ENCODE measurements around the gene MBP.
"Not testable (repeated sequence)": the region's sequence is repeated elsewhere in the genome, so short reads cannot be mapped to it uniquely, and the experiment has no call there.

MBP gene

DNA sequence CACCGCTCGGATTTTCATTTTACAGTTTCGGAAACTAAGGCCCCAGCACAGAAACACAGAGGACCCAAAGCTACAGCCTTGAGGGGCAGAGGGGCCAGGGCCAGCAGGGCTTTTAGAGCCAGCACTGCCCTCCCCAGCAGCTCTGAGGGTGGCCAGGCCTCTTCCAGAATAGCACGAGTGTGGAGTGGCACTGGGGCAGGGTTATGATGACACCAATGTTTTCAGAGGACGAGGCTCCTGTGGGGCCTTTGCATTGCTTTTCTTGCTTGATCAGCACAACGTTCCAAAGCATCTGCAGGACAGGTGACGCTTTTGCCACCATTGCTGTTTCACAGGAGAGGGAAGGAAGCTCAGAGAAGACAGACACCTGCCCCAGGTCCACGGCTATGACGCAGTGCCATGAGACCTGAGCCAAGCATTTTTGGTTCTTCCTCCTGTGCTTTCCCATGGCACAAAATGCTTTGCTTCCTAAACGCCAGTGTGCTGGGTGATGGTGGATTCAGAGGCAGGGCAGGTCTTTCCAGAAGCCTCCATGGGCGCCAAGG lies 126.9 kb downstream of the MBP start:
- DNase-seq (ENCODE audit: low read depth in 3 of 3): no peak

DNA sequence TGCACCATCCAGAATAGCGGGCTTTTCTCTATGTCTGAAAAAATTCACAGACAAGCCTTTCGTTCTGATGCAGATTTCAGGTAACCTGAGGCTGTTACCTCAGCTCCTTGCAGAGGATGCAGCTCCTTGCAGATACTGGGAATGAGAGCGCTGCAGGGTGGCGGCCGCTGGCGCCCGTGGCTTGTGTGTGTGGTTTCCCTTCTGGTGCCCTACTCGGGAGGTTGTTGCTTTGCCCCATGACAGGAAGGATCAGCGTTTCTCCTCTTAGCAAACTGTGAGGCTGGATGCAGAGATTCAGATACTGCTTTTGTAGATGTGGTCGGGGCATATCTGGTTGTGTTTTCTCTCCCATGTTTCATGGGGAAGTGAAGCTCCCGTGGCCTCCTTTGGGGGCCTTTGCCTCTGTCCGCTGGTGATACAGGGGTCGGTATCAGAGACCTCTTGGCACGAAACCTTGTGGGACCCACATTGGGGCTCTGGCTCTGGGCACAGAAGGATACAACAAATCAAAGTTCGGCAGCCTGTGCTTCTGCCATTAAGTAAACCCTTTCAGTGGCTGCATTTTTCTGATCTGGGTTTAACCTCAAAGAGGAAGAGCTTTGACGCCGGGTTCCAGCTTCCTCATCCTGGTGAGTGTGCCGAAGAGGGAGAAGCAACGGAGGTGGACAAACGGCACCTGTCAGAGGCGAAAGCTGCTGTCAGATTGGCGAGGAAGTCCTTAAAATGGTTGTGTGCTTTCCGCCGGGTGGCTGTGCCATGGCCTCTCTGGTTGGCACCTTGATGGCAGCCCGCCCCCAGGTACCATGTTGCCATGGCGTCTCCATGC lies 127.8 kb downstream of the MBP start:
- no peak for DNase-seq (ENCODE audit: low read depth in 3 of 3)

DNA sequence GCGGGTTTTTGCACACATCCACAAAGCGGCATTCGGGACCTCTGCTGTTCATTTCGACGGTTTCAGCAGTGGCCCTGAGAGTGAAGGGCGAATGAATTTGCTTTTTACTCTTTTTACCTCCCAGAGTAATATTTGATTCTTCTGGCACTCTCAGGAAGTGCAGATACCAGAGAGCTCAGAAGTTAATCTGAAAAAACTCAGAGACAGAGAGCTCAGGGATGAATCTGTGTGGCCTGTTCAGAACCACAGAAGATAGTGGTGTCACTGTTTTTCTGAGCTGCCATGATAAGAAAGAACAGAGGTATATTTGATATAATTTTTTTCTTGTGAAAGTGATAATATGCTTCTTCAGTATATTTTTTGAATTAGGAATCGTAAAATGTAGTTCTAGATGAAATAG lies 129.3 kb downstream of the MBP start:
- DNase-seq (ENCODE audit: low read depth in 3 of 3): no peak

DNA sequence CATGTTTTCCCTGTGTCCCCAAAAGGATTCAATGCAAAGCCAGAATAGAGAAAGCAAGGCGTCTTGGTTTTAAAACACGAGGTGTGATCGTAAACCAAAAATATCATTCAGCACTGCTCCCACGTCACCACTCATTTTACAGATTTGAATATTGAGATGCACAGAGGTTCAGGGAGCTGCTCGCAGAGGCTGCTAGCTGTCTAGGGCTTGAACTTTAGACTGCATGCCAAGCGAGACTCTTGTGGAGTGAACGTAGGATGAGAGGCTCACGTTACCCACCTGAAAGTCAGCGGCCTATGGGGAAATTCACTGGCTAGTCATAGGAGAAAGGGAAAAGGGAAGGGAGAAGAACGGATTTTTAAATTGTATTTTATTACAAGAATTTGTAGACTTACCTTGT lies 130.1 kb downstream of the MBP start:
- no peak for DNase-seq (ENCODE audit: low read depth in 3 of 3)

DNA sequence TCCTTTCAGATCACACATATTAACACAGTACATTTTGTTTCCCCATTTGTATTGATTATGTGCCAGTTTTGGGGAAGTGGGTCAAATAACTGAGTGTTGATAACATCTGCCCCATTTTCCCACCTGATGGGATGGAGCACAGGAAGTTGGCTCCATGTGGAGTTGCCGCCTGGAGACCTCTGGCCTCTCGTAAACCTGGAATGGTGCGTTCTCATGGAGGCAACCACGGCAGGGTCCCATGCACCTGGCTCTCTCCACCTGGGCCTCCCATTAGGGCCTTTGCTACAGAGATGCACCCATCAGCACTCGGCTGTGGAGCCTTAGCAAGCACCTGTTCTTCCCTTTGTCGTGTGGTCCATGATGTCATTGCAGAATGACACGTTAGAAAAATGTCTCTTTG lies 130.6 kb downstream of the MBP start:
- DNase-seq (ENCODE audit: low read depth in 3 of 3): no peak

DNA sequence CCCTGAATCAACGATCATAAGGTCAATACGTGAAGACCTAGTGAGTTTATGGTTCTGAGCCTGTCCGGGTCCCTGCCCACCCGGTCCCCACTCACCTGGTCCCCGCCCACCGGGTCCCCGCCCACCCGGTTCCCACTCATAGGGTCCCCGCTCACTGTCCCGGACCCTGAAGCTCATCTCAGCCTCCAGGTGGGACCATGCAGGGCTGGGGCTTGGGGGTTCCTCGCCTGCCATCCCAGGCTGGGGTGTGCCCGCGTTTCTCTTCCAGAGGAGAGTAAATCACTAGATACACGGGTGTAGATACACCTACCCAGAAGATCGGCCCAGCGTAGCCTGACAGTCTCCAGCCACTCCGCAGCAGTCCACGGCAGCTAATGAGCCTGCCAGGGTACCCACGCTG lies 131.5 kb downstream of the MBP start:
- DNase-seq (ENCODE audit: low read depth in 3 of 3): no peak

DNA sequence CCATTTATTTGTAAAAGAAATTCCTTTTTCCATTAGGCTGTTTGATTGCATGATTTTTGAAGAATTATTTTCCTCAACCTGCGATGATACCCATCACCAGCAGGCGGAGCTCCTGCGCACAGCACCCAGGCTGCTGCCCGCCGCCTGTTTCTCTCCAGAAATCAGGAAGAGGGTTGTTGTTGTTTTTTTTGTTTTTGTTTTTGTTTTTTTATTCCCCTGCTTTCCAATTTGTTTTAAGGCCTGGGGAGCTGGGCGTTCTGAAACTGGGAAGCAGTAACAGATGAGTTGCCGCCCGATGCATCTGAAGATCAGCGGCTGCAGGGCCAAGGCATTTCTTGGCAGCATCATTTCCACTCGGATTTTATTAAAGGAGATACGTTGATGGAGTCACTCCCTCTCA lies 132.1 kb downstream of the MBP start:
- DNase-seq (ENCODE audit: low read depth in 3 of 3): peak in 1 of 3 donors; percentile 9

DNA sequence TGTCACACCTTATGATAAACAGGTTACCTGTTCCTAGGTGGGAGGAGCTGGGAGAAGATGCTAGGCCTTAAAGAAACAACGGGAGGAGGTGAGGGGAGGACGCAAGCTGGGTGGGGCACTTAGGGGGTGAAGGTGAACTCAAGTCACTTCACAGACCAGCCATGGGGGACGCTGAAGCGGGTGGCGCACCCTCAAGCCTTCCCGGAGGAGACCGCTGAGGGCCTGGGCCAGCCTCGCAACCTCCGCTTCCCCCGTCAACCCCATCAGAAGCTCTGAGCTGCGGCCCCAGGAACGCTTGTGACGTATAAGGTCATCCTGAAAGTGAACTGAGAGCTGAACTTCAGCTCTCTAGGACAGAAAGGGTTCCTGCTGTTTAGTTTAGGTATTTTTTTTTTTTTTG lies 133.5 kb downstream of the MBP start:
- DNase-seq (ENCODE audit: low read depth in 3 of 3): no peak

DNA sequence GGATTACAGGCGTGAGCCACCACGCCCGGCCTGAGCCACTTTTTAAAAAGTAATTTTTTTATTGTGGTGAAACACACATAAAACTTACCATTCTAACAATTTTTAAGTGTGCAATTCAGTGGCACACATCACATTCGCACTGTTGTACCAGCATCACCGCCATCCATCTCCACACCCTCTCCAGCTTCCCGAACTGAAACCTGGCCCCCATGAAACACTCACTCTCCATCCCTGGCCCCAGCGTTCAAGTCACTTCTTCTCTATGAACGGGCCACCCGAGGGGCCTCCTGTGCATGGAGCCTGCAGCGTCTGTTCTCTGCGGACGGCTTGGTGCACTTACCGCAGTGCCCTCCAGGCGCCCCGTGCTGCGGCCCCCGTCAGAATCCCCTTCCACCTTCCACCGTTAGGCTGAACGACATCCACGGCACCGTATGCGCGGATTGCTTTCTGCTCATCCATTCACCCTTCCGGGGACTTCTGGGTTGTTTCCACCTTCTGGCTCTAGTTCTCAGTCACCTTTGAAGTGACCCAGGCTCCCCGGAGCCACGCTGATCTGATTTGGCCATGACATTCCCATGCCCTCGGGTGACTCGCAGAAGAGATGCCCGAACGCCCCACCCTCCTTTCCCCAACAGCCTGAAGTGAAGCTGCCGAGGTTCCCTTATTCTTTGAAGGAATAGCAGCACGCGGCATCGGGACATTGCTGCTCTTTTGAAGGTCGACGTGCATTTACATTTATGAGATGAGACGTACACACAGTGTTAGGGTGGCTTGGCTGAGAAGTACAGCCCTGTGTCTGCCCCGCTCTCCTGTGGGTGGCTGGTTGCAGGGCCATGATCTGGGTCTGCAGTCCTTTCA lies 134.4 kb downstream of the MBP start:
- no peak for DNase-seq (ENCODE audit: low read depth in 3 of 3)

DNA sequence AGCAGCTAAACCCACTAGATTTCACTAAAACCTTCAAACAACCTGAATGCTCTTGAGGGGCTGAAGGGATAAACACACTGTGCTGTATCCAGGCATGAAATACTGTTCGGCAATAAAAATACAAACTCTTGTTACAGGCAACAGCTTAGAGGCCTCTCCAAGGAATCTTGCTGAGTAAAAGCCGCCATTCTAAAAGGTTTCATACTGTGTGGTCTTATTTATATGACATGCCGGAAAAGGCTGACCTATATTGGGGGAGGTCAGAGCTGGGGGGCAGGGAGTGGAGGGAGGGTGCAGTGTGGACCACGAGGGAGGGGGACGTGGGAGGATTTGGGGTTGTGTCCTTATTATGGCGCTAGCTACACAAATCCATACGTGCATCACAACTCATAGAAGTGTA lies 136.2 kb downstream of the MBP start:
- no peak for DNase-seq (ENCODE audit: low read depth in 3 of 3)

DNA sequence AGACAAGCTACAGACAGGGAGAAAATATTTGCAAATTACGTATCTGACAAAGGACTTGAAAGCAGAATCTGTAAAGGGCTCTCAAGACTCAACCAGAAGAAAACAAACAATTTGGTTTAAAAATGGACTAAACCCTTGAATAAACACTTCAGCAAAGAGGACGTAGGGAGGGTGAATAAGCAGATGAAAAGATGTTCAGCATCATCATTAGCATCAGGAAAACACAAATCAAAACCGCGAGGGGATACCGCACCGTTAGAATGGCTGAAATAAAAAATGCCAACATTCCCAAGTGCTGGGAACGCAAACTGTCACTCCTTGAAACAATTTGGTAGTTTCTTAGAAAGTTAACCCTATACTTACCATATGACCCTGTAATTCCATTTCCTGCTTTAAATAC lies 136.7 kb downstream of the MBP start:
- DNase-seq (ENCODE audit: low read depth in 3 of 3): no peak

DNA sequence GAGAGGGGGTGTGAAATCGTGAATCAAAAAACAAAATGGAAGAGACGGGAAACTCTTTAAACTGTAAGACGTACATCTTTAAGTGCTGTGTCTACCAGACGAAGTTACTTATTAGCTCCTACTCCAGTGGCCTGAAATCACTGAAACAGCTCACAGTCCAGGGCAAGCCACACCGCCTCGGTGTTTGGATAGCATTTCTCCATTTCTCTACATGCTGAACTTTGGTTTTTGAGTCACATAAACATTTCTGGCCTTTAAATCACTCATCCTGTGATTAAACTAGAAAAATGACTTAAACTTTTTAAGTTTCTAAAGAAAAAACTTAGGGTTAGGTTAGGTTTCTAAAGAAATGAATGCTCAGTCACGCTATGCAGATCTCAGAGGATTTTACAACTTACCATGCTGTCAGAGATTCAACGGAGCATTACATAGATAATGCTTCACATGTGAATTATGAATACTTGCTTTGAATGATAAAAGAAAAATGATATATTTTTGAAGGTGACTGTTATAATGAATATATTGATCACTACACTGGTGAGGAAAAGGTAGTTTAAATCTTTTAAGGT lies 138.4 kb downstream of the MBP start:
- DNase-seq (ENCODE audit: low read depth in 3 of 3): no peak

DNA sequence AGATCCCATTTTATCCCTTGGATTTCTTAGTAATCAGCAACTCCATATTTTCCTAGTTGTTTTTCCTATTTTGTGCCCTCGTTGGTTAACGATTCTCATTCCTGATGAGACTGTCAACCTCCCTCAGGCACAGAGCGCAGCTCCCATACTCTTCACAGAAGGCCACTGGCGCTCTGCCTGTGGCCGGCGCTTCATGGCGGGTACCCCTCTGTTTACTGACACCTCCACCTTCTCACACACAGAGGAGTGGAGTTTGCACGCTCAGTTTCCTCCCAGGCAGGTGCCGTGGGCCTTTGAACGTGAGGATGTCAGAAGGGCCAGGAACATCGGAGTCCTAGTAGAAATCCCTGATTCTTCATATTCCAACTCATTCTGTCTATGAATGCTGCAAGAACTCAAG lies 139.0 kb downstream of the MBP start:
- no peak for DNase-seq (ENCODE audit: low read depth in 3 of 3)

DNA sequence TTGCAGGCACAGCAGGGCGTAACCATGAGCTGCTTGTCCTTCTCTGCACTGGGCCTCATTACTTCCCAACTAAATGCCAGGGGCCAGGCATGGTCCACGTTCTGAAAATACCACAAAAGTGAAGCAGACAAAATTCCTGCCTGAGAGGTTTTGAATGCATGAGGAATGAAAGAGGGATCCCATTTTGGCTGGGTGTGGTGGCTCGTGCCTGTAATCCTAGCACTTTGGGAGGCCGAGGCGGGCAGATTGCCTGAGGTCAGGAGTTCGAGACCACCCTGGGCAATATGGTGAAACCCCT lies 139.5 kb downstream of the MBP start:
- no peak for DNase-seq (ENCODE audit: low read depth in 3 of 3)

DNA sequence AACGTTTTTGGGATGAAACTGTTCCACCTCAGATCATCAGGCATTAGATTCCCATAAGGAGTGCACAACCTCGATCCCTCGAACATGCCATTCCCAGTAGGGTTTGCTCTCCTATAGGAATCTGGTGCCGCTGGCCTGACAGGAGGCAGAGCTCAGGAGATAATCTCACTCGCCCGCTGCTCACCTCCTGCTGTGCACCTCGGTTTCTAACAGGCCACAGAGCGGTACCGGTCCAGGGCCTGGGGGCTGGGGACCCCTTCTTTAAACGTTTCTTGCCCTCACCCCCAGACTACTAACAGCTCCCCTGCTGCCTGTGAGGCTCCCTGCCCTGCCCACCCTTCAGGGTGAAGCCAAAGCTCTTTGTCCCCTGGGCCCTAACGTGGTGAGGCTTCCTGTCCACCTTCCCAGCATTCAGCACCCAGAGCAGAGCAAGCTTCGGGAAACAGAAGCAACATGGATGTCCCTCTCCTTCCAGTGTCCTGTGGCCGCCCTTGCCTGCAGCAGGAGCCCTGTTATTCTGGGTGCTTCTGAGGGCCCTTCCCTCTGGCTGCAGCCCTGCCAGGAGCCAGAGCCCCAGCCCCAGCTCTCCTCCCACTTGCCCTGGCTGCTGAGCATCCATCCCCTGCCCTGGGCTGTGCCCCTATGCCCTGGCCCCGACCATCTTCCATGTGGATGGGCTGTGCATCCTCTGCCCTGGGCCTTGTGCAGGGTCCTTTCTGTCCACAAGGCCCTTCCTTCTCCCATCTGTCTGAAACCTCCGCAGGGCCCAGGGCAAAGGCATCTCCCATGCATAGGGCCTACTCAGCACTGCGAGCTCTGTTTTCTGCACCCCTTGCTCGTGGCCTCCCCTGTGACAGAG lies 140.1 kb downstream of the MBP start:
- DNase-seq (ENCODE audit: low read depth in 3 of 3): no peak

DNA sequence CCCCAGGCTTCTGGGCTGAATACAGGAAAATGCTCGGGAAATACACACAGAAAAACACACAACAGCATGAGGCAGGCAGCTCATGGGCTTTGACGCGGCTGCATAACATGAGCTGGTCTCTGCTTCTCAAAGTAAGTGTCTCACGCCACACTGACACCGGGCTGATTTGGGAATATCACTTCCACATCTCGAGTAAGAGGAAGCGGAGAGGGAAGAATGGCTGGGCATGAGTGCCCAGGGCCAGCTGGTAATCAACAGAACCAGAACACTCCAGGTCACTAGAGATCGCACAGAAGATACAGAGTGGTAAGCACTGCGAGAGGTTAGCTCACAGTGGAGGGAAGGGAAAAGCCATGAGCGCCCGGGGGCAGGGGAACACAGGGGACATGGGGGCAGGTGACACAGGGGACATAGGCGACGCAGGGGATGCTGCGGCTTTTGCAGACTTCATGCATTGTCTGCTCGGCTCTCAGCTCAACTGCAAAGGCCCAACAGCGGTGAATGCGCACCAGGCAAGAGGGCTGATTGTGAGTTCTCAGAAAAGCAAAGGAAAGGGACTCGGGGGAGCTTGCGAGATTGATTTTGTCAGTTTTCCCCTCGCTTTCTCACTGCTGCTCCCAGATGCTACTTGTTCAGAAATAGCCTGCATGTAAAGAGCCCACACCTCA lies 141.4 kb downstream of the MBP start:
- no peak for DNase-seq (ENCODE audit: low read depth in 3 of 3)

DNA sequence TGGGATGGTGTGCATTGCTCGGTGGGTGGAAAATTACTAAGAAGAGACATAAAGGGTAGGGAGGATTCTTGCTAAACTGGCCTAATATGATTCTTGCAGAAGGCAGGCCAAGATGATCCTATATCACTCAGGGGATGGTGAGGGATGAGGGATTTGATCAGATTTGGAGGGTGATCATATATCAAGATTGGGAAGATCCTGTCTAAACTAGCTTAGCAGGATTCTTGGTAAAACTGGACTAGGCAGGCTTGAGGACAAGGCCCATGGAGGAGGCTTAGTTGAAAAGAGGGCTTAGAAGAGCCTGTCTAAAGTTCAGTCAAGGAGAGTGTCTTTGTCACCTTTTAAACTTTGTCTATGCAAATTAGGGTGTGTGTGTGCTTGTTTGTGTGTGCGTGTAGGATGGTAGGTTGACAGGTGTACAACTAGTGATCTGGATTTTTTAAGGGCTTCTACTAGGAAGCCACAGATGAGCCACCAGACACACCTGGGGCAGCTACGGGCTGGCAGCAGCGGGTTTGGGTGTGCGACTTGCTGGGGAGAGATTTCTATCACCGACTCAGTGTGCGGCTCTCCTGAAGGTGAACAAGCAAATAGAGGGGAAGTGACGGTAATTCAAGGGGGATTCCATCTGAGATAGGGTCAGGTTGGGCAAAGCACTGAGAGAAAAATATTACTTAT lies 142.1 kb downstream of the MBP start:
- not testable (repeated sequence) for DNase-seq (ENCODE audit: low read depth in 3 of 3)

DNA sequence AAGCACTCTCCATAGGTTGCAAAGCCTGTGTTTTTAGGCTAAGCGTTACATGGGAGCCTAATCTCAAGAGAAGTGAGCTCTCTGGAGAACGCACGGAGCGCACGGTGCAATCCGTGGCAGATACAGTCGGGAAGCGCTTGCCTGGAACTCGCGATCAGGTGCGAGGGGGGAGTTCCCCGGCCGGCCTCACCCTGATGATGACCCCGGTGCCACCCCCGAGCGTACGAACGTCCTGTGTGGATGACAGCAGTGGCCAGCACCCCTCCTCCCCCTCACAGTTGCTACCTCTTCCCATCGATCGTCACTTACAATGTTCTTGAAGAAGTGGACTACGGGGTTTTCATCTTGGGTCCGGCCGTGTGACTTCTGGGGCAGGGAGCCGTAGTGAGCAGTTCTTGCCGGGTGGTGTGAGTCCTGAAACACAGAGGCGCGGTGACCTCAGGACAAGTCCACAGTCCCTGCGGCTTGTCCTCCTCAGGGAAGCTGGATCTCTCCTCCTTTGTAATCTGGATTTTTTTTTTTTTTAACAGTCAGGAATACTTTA lies 142.9 kb downstream of the MBP start:
- no peak for DNase-seq (ENCODE audit: low read depth in 3 of 3)

DNA sequence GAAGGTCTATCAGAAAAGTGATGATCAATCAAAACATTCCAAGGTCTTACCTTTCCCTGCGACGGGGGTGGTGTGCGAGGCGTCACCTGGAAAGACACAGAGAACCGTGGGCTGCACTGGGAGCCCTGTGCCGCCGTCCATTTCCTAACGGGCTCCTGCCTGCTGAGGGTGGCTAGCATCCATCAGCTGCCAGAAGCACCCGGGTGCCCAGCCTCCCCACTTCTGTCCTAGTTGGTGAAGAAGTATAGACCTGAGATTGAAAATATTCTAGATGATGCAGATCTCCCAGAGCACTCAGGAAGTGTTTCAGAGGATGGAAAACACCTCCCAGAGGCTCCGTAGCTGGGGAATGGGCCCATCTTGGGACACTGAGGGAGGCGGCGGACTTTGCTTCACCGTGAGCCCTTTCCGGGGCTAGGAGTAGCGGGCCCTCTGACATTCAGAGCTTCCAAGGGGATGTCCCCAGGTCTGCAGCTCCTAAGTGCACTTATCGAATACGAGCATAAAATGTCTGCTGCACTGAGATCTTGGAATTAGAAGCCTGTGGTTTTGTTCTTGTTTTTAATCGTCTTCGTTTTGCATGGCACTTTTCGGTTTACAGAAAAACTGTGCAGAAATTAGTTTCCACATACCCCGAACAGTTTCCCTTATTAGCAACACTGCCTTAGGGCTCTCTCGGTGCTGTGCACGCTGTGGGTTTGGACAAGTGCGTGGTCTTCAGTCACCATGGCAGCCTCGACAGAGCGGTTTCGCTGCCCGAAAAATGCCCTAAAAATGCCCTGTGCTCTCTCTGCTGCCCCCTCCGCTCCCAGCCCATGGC lies 143.5 kb downstream of the MBP start:
- no peak for DNase-seq (ENCODE audit: low read depth in 3 of 3)

All from stimulated activated CD4-positive, alpha-beta T cell treated with anti-CD3 and anti-CD28 coated beads, TNF-alpha, amount 100 ng/mL, for 48 hours (primary cell).